Activated CD8-positive, alpha-beta T cell treated with anti-CD3 and anti-CD28 coated beads for 36 hours (primary cell): ENCODE data around the gene CNGA2. TPM values are rescaled to one million over a fixed set of nuclear protein-coding genes. Genes with fewer than 3 reads are reported as not detected.
"Not testable (repeated sequence)": the region's sequence is repeated elsewhere in the genome, so short reads cannot be mapped to it uniquely, and the experiment has no call there.

Experiments used
- ATAC-seq: fragments of 200-7000 bp; cut with Tn5 transposase; one replicate; pipeline ENCODE4 v1.10.0; 2021; ENCODE audit warnings: mild to moderate bottlenecking, moderate library complexity
- CTCF ChIA-PET: fragments of 350-600 bp; sonication (Branson Sonifier 250); formaldehyde crosslinking; loops from one replicate; lab custom pipeline; 2021; ENCODE audit warnings: antibody characterized with exemption; lab: Charles Lee
- POLR2A ChIA-PET: fragments of 350-600 bp; sonication (Branson Sonifier 250); formaldehyde crosslinking; loops from one replicate; lab custom pipeline; 2021; ENCODE audit warnings: antibody characterized with exemption; lab: Charles Lee
- DNase-seq: peaks from one replicate; pipeline ENCODE4 v3.0.0-alpha.2; 2020
- H3K27ac Mint-ChIP-seq: one replicate; pipeline ENCODE4 v1.8.0; 2021; ENCODE audit warnings: mild to moderate bottlenecking, mixed read lengths
- H3K27me3 Mint-ChIP-seq: one replicate; pipeline ENCODE4 v1.8.0; 2021; ENCODE audit warnings: mixed read lengths
- H3K36me3 Mint-ChIP-seq: one replicate; pipeline ENCODE4 v1.8.0; 2021; ENCODE audit warnings: low read depth, mixed read lengths
- H3K4me1 Mint-ChIP-seq: one replicate; pipeline ENCODE4 v1.8.0; 2021; ENCODE audit warnings: low read depth, mixed read lengths
- H3K4me3 Mint-ChIP-seq: one replicate; pipeline ENCODE4 v1.8.0; 2021; ENCODE audit warnings: mild to moderate bottlenecking, moderate library complexity, mixed read lengths
- H3K9me3 Mint-ChIP-seq: one replicate; pipeline ENCODE4 v1.8.0; 2021; ENCODE audit warnings: mixed read lengths
- CTCF ChIP-seq: fragments of 200-600 bp; IDR thresholded peaks from one replicate; pipeline ENCODE4 v1.8.0; 2022; ENCODE audit warnings: antibody characterized with exemption, mild to moderate bottlenecking
- intact Hi-C: fragments of 100-400 bp; cut with micrococcal nuclease; formaldehyde crosslinking; loops from one replicate; pipeline ENCODE4 v1.10.0; 2022
- total RNA-seq, 2 experiments: library from RNA; stranded (reverse); gene quantifications; one replicate each; pipeline ENCODE4 v1.2.3, GENCODE V29; 2021

Gene CNGA2
- total RNA-seq, 2 experiments from 2014 or later, result not detected

GRCh38 chrX:151694661-151695582, 39.6 kb upstream of the CNGA2 start, which contains the start of gene PRRG3:
Gene PRRG3, plus strand, starts transcription at chrX:151695458. Its CDS starts 3,357 bp downstream, at chrX:151698815.
- ChIA-PET CTCF (no interaction called here), POLR2A (no interaction called here)
- Mint-ChIP-seq H3K27me3 (peaks cover 16% of the 10 kb centered on the region), H3K4me1 (no peaks in the 10 kb centered on the region), H3K9me3 (no peaks in the 10 kb centered on the region), H3K36me3 (no peaks in the 10 kb centered on the region), H3K27ac (no peak within 1 kb of the TSS), H3K4me3 (no peak within 1 kb of the TSS)
- DNase-seq (no peak), ATAC-seq (no peak)
- intact Hi-C loops, result no loop called here
- TF ChIP-seq CTCF, result no peak

GRCh38 chrX:151695583-151696340, 38.8 kb upstream of the CNGA2 start:
- no peak for TF ChIP-seq CTCF
- ATAC-seq (no peak), DNase-seq (no peak)
- H3K27me3 Mint-ChIP-seq, result peaks cover 16% of the 10 kb centered on the region
- CTCF ChIA-PET, result no interaction called here
- H3K4me1 Mint-ChIP-seq, result no peaks in the 10 kb centered on the region
- intact Hi-C loops, result no loop called here
- POLR2A ChIA-PET, result no interaction called here
- no peak overlapping the region for H3K27ac Mint-ChIP-seq
- H3K9me3 Mint-ChIP-seq, result no peaks in the 10 kb centered on the region
- H3K4me3 Mint-ChIP-seq, result no peak overlapping the region
- no peaks in the 10 kb centered on the region for H3K36me3 Mint-ChIP-seq

GRCh38 chrX:151697082-151697481, 37.5 kb upstream of the CNGA2 start:
- intact Hi-C loops, POLR2A ChIA-PET, H3K27ac Mint-ChIP-seq, DNase-seq, H3K4me1 Mint-ChIP-seq, ATAC-seq, CTCF ChIA-PET, H3K4me3 Mint-ChIP-seq, H3K9me3 Mint-ChIP-seq, H3K36me3 Mint-ChIP-seq: not testable (repeated sequence)
- peaks cover 16% of the 10 kb centered on the region for H3K27me3 Mint-ChIP-seq

GRCh38 chrX:151697522-151697921, 37.0 kb upstream of the CNGA2 start:
- Mint-ChIP-seq H3K4me1 (no peaks in the 10 kb centered on the region), H3K36me3 (no peaks in the 10 kb centered on the region), H3K27me3 (peaks cover 16% of the 10 kb centered on the region), H3K4me3 (no peak overlapping the region), H3K9me3 (no peaks in the 10 kb centered on the region), H3K27ac (no peak overlapping the region)
- TF ChIP-seq CTCF, result no peak
- intact Hi-C loops, result no loop called here
- CTCF ChIA-PET, result no interaction called here
- POLR2A ChIA-PET, result no interaction called here
- ATAC-seq, result no peak
- no peak for DNase-seq

- ChIA-PET CTCF (no interaction called here), POLR2A (no interaction called here)
- H3K4me1 Mint-ChIP-seq, result no peaks in the 10 kb centered on the region
- no peak overlapping the region for H3K27ac Mint-ChIP-seq
- peaks cover 14% of the 10 kb centered on the region for H3K27me3 Mint-ChIP-seq
- no peaks in the 10 kb centered on the region for H3K36me3 Mint-ChIP-seq
- no peak overlapping the region for H3K4me3 Mint-ChIP-seq
- H3K9me3 Mint-ChIP-seq, result no peaks in the 10 kb centered on the region
- intact Hi-C loops, result no loop called here
- no peak for TF ChIP-seq CTCF
- DNase-seq (no peak), ATAC-seq (no peak)
Measured at GRCh38 chrX:151698485-151698884, 36.1 kb upstream of the CNGA2 start.
